ENCODE results near the gene MYO1G.

- no peak for TF ChIP-seq MAX (IDR thresholded peaks at IDR 0.05)
- TF ChIP-seq CEBPB (IDR thresholded peaks at IDR 0.05): no peak
- TF ChIP-seq EP300 (IDR thresholded peaks at IDR 0.05): no peak
- no peak for TF ChIP-seq MAFK (IDR thresholded peaks at IDR 0.05; ENCODE audit: partially characterized antibody)
- TF ChIP-seq SMC3 (IDR thresholded peaks at IDR 0.05): no peak
- no peak for TF ChIP-seq CTCF (IDR thresholded peaks at IDR 0.05)
- TF ChIP-seq ZFP36 (IDR thresholded peaks at IDR 0.05; ENCODE audit: borderline replicate concordance, partially characterized antibody): no peak
- TF ChIP-seq RFX5 (IDR thresholded peaks at IDR 0.05): no peak
These were observed 21.5 kb upstream of the MYO1G start, which contains the start of gene CCM2 for GRCh38 chr7:45000093-45001032.

Measured in A549 (cell line).